Measurements from ENCODE around the gene LIN7C.

- TF ChIP-seq CTCF (IDR thresholded peaks at IDR 0.05; ENCODE audit: poor library complexity, severe bottlenecking) (no peak), POLR2AphosphoS5 (IDR thresholded peaks at IDR 0.05) (no peak), EP300 (conservative IDR thresholded peaks at IDR 0.05; ENCODE audit: poor library complexity, severe bottlenecking) (no peak)
Observed at GRCh38 chr11:27528712-27529111, 22.1 kb upstream of the LIN7C start.
